Mesodermal cell (in vitro differentiated cells): Measurements from ENCODE around the gene ANKRD10.
A peak's percentile ranks its signal among the peaks of the same experiment; 100 is the strongest.
"Not testable (repeated sequence)": the region's sequence is repeated elsewhere in the genome, so short reads cannot be mapped to it uniquely, and the experiment has no call there.

Source experiments
- H3K27ac ChIP-seq: 2 replicates; pipeline ENCODE4 v1.7.0; 2013; ENCODE audit warnings: mild to moderate bottlenecking, low read depth, low read length, moderate library complexity; ENCODE audit not compliant: severe bottlenecking
- H3K36me3 ChIP-seq: 2 replicates; pipeline ENCODE4 v1.7.1; 2013; ENCODE audit warnings: mild to moderate bottlenecking, low read length, moderate library complexity; ENCODE audit not compliant: control insufficient read depth, insufficient read depth
- H3K4me1 ChIP-seq: one replicate; pipeline ENCODE4 v1.7.1; 2013; ENCODE audit warnings: mild to moderate bottlenecking, low read length; ENCODE audit not compliant: insufficient read depth, control insufficient read depth, poor library complexity, severe bottlenecking
- H3K4me3 ChIP-seq: 2 replicates; pipeline ENCODE4 v1.7.0; 2013; ENCODE audit warnings: low read length, control low read depth, mild to moderate bottlenecking; ENCODE audit not compliant: insufficient read depth, poor library complexity, severe bottlenecking; ENCODE audit errors: extremely low read depth
- H3K9me3 ChIP-seq: 2 replicates; pipeline ENCODE4 v1.7.1; 2013; ENCODE audit warnings: mild to moderate bottlenecking, low read length, moderate library complexity; ENCODE audit not compliant: control insufficient read depth
- WGBS, 2 experiments: methylation state at CpG; one replicate each; pipeline ENCODE4 v1.1.5; 2013; ENCODE audit warnings: missing lambda C conversion rate in 2 of 2; ENCODE audit not compliant: insufficient coverage in 2 of 2; 5-methylcytosine and 5-hydroxymethylcytosine counted together

Gene ANKRD10

DNA sequence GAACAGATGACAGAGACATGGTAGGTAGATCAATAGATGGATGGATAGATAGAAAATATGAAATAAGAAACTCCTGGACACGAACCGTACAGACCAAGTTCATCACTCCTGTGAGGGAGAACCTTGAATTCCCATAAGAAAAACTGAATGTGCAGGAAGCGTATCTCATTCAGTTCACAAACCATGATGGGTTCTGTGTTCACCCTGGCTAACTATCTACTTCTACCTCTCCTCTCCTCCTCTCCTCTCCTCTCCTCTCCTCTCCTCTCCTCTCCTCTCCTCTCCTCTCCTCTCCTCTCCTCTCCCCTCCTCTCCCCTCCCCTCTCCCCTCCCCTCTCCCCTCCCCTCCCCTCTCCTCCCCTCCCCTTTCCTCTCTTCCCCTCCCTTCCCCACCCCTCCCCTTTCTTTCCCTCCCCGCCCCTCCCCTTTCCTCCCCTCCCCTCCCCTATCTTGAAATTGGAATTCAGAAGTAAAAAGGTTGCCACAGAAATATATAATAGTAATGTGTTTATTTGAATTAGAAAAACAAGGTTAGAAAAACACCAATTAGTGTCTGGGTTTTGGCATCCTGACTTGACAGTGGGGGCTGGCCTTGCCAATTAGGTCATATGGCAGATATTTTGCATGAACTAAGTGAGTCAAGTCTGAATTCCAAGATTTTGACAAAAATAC, 75.9 kb downstream of the ANKRD10 start:
- H3K36me3 ChIP-seq = no peaks in the 10 kb centered on the region
- H3K4me3 ChIP-seq = no peak overlapping the region
- 94 to 97% methylated on average over 2 to 3 of the region's 4 CpGs for WGBS, 2 experiments
- H3K27ac ChIP-seq = no peak overlapping the region
- peaks cover 31% of the 10 kb centered on the region for H3K4me1 ChIP-seq
- H3K9me3 ChIP-seq = peaks cover 4% of the 10 kb centered on the region

- Histone ChIP-seq H3K27ac (peak overlapping the region; percentile 81), H3K9me3 (peaks cover 4% of the 10 kb centered on the region), H3K36me3 (no peaks in the 10 kb centered on the region), H3K4me1 (peaks cover 31% of the 10 kb centered on the region), H3K4me3 (no peak overlapping the region)
- WGBS, 2 experiments = 92 to 94% methylated on average over 4 to 7 of the region's 8 CpGs
These were observed 76.8 kb downstream of the ANKRD10 start for GRCh38 chr13:110838116-110838515.

DNA sequence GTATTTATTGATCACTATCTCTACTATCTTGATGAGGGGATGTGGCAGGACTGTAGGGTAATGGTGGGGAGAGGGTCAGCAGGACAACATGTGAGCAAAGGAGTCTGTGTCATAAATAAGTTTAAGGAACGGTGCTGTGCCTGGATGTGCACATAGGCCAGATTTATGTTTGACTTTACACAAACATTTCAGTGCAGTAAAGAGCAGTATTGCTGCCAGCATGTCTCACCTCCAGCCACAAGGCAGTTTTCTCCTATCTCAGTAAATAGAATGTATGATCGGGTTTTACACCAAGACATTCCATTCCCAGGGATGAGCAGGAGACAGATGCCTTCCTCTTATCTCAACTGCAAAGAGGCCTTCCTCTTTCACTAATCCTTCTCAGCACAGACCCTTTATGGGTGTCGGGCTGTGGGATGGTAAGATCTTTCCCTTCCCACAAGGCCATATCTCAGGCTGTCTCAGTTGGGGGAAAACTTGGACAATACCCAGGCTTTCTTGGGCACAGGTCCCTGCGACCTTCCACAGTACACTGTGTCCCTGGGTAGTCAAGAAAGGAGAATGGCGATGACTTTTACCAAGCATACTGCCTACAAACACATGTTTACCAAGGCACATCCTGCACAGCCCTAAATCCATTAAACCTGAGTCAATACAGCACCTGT, 77.3 kb downstream of the ANKRD10 start:
- not testable (repeated sequence) for H3K36me3 ChIP-seq, H3K4me3 ChIP-seq, H3K9me3 ChIP-seq
- 73 to 94% methylated on average over 3 of the region's 5 CpGs for WGBS, 2 experiments
- Histone ChIP-seq H3K27ac (peak overlapping the region; percentile 84), H3K4me1 (peaks cover 31% of the 10 kb centered on the region)

GRCh38 chr13:110836605-110836903, 78.3 kb downstream of the ANKRD10 start:
- H3K36me3 ChIP-seq = no peaks in the 10 kb centered on the region
- peak overlapping the region; percentile 84 for H3K27ac ChIP-seq
- peaks cover 29% of the 10 kb centered on the region for H3K4me1 ChIP-seq
- H3K9me3 ChIP-seq = peaks cover 4% of the 10 kb centered on the region
- 77 to 91% methylated on average over 2 of the region's 2 CpGs for WGBS, 2 experiments
- no peak overlapping the region for H3K4me3 ChIP-seq

GRCh38 chr13:110835721-110836604, 78.9 kb downstream of the ANKRD10 start:
- no peak overlapping the region for H3K27ac ChIP-seq
- 72 to 83% methylated on average over 3 to 5 of the region's 7 CpGs for WGBS, 2 experiments
- no peak overlapping the region for H3K4me3 ChIP-seq
- peaks cover 29% of the 10 kb centered on the region for H3K4me1 ChIP-seq
- no peaks in the 10 kb centered on the region for H3K9me3 ChIP-seq
- H3K36me3 ChIP-seq = no peaks in the 10 kb centered on the region

DNA sequence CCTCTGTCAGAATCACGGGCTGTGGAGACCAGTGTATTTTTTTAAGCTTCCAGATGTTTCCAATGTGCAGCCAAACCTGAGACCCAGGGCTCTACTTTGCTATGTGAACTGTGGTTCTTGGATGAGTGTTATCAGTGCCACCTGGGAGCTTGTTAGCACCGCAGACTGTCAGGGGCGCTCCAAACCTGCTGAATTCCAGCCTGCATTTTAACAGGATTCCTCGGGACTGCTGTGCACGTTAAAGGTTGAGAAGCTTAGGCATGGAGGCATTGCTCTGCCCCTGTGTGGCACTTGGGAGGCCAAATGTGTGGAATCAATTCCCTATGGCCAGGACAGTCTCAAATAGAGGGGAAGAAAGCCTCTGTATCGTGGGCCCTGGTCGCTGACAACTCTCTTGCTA, 80.3 kb downstream of the ANKRD10 start:
- H3K27ac ChIP-seq = no peak overlapping the region
- WGBS, 2 experiments = 77 to 78% methylated on average over 7 of the region's 7 CpGs
- no peaks in the 10 kb centered on the region for H3K36me3 ChIP-seq
- H3K9me3 ChIP-seq = no peaks in the 10 kb centered on the region
- no peak overlapping the region for H3K4me3 ChIP-seq
- H3K4me1 ChIP-seq = peaks cover 29% of the 10 kb centered on the region

GRCh38 chr13:110832531-110832930, 82.3 kb downstream of the ANKRD10 start:
- Histone ChIP-seq H3K9me3 (no peaks in the 10 kb centered on the region), H3K4me3 (no peak overlapping the region), H3K4me1 (peaks cover 20% of the 10 kb centered on the region), H3K27ac (no peak overlapping the region), H3K36me3 (no peaks in the 10 kb centered on the region)
- 79 to 84% methylated on average over 8 to 10 of the region's 10 CpGs for WGBS, 2 experiments

- H3K27ac ChIP-seq = no peak overlapping the region
- 100% methylated on average over 2 of the region's 3 CpGs for WGBS, 2 experiments
- no peaks in the 10 kb centered on the region for H3K9me3 ChIP-seq
- H3K4me3 ChIP-seq = no peak overlapping the region
- H3K36me3 ChIP-seq = no peaks in the 10 kb centered on the region
- peaks cover 18% of the 10 kb centered on the region for H3K4me1 ChIP-seq
These were observed 82.7 kb downstream of the ANKRD10 start for GRCh38 chr13:110832205-110832479.

DNA sequence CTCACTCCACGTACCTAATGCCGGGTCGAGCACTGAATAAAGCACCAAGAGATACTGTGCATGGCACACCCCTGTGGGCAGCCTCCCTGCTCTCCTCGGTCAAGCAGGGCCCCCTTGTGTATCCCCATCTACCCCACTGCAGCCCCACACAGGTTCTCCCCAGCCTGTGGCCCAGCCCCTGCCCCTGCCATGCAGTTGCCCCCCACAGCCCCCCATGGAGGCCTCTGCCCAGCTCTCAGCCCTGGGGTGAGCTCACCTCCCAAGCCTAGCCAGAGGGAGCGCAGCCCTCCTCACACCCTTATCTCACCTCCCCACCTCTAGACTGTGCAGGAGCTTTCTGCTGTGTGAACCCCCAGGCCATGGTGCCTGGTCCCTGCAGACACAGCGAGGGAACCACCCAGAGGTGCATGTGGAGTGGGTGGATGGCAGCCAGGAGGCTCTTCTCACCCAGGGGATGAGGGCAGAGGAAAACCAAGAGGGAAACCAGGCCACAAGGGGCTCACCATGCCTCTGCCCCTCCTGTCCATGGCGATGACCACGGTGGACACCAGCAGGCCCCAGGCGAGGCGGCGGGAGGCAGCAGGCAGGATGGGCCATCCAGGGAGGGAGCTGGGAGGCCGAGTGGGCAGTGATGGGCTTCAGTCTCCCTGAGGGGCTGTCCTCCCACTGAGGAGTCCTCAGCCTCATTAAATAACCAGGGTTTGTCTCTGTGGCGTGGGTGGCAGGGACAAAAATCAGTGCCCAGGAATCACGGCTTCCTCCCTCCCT, 83.2 kb downstream of the ANKRD10 start:
- 89 to 97% methylated on average over 10 to 12 of the region's 14 CpGs for WGBS, 2 experiments
- H3K36me3 ChIP-seq = no peaks in the 10 kb centered on the region
- no peaks in the 10 kb centered on the region for H3K9me3 ChIP-seq
- H3K4me1 ChIP-seq = peaks cover 12% of the 10 kb centered on the region
- no peak overlapping the region for H3K4me3 ChIP-seq
- H3K27ac ChIP-seq = no peak overlapping the region

DNA sequence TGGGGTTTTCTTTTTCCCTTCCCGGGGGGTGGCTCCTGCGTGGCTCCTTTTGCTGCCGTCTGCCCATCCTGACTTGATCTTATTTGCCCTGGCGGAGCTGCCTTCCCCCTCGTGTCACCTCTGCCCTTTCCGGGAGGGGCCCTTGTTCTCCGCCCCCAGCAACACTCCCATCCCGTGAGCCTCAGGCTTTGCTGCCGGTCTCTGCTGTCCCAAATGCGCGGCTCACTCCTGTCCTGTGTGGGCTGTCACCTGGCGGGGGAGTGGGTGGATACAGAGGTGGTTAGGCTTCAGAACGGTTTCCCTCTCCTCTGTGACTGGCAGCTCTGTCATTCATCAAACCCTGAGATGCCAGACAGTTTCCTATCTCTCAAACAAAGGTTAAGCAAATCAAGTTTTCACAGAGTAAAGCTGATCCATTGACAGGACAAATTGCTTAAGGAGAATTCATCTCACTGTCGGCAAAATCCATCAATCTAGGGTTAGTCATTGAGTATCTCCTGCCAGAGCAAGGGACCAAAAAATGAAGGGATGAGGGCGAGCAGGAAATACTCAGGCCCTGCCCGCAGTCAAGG, 84.0 kb downstream of the ANKRD10 start:
- no peaks in the 10 kb centered on the region for H3K36me3 ChIP-seq
- H3K4me3 ChIP-seq = no peak overlapping the region
- H3K27ac ChIP-seq = no peak overlapping the region
- 77 to 80% methylated on average over 10 to 15 of the region's 16 CpGs for WGBS, 2 experiments
- peaks cover 6% of the 10 kb centered on the region for H3K4me1 ChIP-seq
- H3K9me3 ChIP-seq = peaks cover 4% of the 10 kb centered on the region
